Measurements from ENCODE around the gene COL4A5.

COL4A5 gene

GRCh38 chrX:108737754-108738153, 298.1 kb downstream of the COL4A5 start:
- H3K36me3 ChIP-seq (ENCODE audit: control insufficient read depth, insufficient read depth, low read length): no peaks in the 10 kb centered on the region

GRCh38 chrX:108740299-108740774, 300.7 kb downstream of the COL4A5 start:
- no peaks in the 10 kb centered on the region for H3K4me1 ChIP-seq (ENCODE audit: control insufficient read depth, insufficient read depth, low read length)
- H3K36me3 ChIP-seq (ENCODE audit: control insufficient read depth, insufficient read depth, low read length): no peaks in the 10 kb centered on the region
- H3K27me3 ChIP-seq (ENCODE audit: control insufficient read depth, insufficient read depth, low read length): no peaks in the 10 kb centered on the region
- no peak overlapping the region for H3K27ac ChIP-seq (ENCODE audit: low read depth, low read length)
- no peak overlapping the region for H3K4me3 ChIP-seq (ENCODE audit: low read length)
- H3K9ac ChIP-seq (ENCODE audit: low read length): no peak overlapping the region

More at GRCh38 chrX:108737754-108738153, 298.1 kb downstream of the COL4A5 start:
- Histone ChIP-seq H3K27me3 (ENCODE audit: control insufficient read depth, insufficient read depth, low read length) (peaks cover 17% of the 10 kb centered on the region), H3K4me1 (ENCODE audit: control insufficient read depth, insufficient read depth, low read length) (no peaks in the 10 kb centered on the region), H3K4me3 (ENCODE audit: low read length) (no peak overlapping the region), H3K27ac (ENCODE audit: low read depth, low read length) (no peak overlapping the region), H3K9ac (ENCODE audit: low read length) (no peak overlapping the region)

Measured in rectal smooth muscle tissue (tissue), 1 donor.